ENCODE results near the gene USP5. TPM values are rescaled to one million over a fixed set of nuclear protein-coding genes. Genes with fewer than 3 reads are reported as not detected.

USP5 gene
- total RNA-seq, 4 donors from 2014 or later, result 22.3 to 46.7 (median 34.4) TPM

- no peak for TF ChIP-seq CTCF (IDR thresholded peaks at IDR 0.05; ENCODE audit: low read depth)
Measured at GRCh38 chr12:6843118-6843902, 8.6 kb upstream of the USP5 start.

- no peak for TF ChIP-seq CTCF (IDR thresholded peaks at IDR 0.05; ENCODE audit: low read depth)
Measured at GRCh38 chr12:6845395-6845794, 6.6 kb upstream of the USP5 start.

DNA sequence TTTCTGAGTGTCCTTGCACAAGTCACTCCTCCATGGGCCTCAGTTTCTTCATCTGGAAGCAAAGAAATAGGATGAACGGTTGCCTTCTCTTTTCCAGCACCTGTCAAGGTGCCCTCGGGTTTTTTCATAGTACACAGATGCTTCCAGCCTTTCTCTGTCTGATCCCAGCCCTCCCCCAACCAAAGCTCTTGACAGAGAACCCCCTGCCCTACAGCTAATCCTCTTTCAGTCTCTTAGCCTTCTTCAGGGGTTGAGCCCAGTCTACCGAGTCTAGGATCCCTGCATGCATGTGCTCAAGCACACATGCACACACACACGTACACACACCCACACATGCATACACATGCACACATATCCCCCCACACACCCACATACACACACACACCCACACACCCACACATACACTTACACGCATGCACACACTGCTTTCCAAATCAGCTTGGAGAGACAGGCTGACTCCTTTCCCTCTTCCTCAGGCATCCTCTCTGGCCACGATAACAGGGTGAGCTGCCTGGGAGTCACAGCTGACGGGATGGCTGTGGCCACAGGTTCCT lies 5.6 kb upstream of the USP5 start:
- TF ChIP-seq CTCF (IDR thresholded peaks at IDR 0.05; ENCODE audit: low read depth), result no peak

DNA sequence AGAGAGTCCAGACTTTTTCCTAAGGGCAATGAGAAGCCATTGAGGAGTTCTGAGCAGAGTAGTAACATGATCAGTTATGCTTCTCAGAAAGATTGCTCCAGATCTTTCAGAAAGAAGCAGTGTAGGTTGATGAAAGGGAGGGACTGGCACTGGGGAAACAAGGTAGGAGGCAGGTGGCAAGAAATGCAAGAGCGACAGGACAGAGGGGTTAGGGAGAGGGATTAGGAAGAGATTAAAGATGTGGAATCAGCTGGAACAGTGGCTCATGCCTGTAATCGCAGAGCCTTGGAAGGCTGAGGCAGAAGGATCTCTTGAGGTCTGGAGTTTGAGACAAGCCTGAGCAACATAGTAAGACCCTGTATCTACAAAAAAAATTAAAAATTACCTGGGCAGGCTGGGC lies 4.3 kb upstream of the USP5 start:
- no peak for TF ChIP-seq CTCF (IDR thresholded peaks at IDR 0.05; ENCODE audit: low read depth)

DNA sequence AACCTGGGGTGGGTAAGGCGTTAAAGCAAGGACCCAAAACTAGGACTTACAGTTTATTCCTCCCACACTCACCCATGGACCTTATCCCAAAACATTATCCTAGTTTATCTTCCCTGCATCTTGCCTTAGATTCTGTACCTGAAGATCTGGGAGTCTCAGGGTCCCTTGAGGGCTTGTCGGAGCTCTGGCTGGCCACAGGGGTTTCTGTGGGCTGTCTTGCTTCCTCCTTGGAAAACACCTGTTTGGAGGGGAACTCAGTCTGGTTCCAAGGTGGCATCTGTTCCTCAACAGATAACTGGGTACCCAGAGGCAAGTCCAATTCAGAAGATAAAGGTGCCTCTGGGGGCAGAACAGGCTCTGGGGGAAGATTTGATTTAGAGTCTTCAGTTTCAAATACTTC lies 2.5 kb upstream of the USP5 start:
- TF ChIP-seq CTCF (IDR thresholded peaks at IDR 0.05; ENCODE audit: low read depth), result no peak

GRCh38 chr12:6849976-6850560 lies 1.9 kb upstream of the USP5 start:
- TF ChIP-seq CTCF (IDR thresholded peaks at IDR 0.05; ENCODE audit: low read depth), result no peak

DNA sequence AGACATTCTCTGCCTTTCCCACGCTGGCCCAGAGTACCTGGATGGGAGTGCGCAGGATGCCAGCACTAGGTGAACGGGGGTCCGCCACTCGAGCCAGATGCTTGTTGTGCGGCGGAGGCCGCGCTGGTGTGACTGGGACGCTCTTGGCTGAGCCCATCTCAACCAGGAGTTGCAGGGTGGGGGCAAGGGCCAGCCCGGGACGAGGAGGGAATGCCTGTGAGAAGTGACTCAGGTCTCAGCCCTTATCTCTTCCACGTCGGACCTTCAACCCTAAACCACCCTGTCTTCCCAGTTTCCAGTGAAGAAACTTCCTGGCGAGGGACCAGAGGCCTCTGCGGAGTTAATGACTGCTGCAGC lies 1.2 kb upstream of the USP5 start:
- TF ChIP-seq CTCF (IDR thresholded peaks at IDR 0.05; ENCODE audit: low read depth), result no peak

All from subcutaneous adipose tissue (tissue), 4 donors.